ENCODE results near the gene CAV1.

Gene CAV1

DNA sequence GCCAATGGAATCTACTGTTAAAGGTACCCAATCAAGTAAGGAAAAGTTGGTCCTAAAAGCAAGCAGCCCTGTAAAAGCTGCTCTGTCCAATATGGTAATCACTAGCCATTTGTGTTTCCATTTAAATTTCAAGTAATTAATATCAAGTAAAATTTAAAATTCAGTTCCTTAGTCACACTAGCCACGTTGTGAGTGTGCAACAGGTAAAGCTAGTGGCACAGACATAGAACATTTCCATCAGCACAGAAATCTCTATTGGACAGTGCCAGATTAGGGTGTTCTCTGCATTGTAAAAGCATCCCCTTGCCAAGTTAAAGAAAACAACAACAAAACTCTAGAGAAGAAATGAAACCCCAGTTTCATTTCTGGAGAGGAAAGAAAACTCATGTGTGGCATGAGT lies 4.4 kb downstream of the CAV1 start:
- Histone ChIP-seq H3K4me3 (ENCODE audit: low read depth in 1 of 2, low read length in 2 of 2) (no peak overlapping the region), H3K9me3 (ENCODE audit: control insufficient read depth in 1 of 2, low read length in 2 of 2) (no peaks in the 10 kb centered on the region), H3K27ac (ENCODE audit: low read depth, low read length) (no peak overlapping the region), H3K27me3 (ENCODE audit: control insufficient read depth in 1 of 2, insufficient read depth in 2 of 2, low read length in 2 of 2) (peaks cover 25% of the 10 kb centered on the region in 2 donors), H3K36me3 (ENCODE audit: control insufficient read depth in 1 of 2, insufficient read depth in 2 of 2, low read length in 2 of 2) (no peaks in the 10 kb centered on the region), H3K4me1 (ENCODE audit: control insufficient read depth in 1 of 2, insufficient read depth in 2 of 2, low read length in 2 of 2) (peaks cover 18% of the 10 kb centered on the region in 2 donors), H3K9ac (ENCODE audit: low read depth in 1 of 2, low read length in 2 of 2) (no peak overlapping the region)

GRCh38 chr7:116530107-116530820 lies 5.4 kb downstream of the CAV1 start:
- Histone ChIP-seq H3K9ac (ENCODE audit: low read depth in 1 of 2, low read length in 2 of 2) (no peak overlapping the region), H3K4me3 (ENCODE audit: low read depth in 1 of 2, low read length in 2 of 2) (peak overlapping the region in 1 of 2 donors; percentile 4), H3K4me1 (ENCODE audit: control insufficient read depth in 1 of 2, insufficient read depth in 2 of 2, low read length in 2 of 2) (peaks cover 10 to 14% of the 10 kb centered on the region in 2 donors), H3K27me3 (ENCODE audit: control insufficient read depth in 1 of 2, insufficient read depth in 2 of 2, low read length in 2 of 2) (peaks cover 15 to 20% of the 10 kb centered on the region in 2 donors), H3K36me3 (ENCODE audit: control insufficient read depth in 1 of 2, insufficient read depth in 2 of 2, low read length in 2 of 2) (no peaks in the 10 kb centered on the region), H3K27ac (ENCODE audit: low read depth, low read length) (no peak overlapping the region), H3K9me3 (ENCODE audit: control insufficient read depth in 1 of 2, low read length in 2 of 2) (no peaks in the 10 kb centered on the region)

DNA sequence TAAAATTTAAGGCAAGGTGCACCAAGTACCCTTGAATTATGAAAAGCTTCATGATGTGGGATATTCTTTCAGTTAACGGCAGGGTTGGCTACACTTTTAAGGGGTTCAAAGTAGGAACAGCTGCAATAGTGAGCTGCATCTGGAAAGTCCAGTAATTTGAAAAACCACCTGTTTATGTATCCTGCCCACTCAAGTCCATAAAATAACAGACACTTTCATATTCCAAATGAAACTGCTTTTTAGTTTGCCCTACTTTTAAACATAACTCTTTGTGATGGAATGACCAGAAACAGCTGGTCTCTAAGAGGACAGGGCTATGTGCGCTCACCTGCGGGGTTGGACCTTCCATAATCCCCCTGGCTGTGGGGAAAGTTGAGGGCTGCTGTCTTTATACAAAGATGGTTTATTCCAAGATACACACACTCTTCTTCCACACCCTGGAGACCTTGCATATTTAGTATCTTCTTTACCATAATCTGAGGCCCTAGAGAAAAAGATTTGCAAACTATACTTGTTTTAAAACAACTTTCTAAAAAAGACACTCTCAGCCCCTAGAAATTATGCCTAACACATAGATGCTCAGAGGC lies 7.4 kb downstream of the CAV1 start:
- Histone ChIP-seq H3K4me3 (ENCODE audit: low read depth in 1 of 2, low read length in 2 of 2) (no peak overlapping the region), H3K27me3 (ENCODE audit: control insufficient read depth in 1 of 2, insufficient read depth in 2 of 2, low read length in 2 of 2) (peaks cover 3% of the 10 kb centered on the region in 2 donors), H3K36me3 (ENCODE audit: control insufficient read depth in 1 of 2, insufficient read depth in 2 of 2, low read length in 2 of 2) (no peaks in the 10 kb centered on the region), H3K27ac (ENCODE audit: low read depth, low read length) (no peak overlapping the region), H3K9me3 (ENCODE audit: control insufficient read depth in 1 of 2, low read length in 2 of 2) (no peaks in the 10 kb centered on the region), H3K9ac (ENCODE audit: low read depth in 1 of 2, low read length in 2 of 2) (no peak overlapping the region), H3K4me1 (ENCODE audit: control insufficient read depth in 1 of 2, insufficient read depth in 2 of 2, low read length in 2 of 2) (no peaks in the 10 kb centered on the region)

DNA sequence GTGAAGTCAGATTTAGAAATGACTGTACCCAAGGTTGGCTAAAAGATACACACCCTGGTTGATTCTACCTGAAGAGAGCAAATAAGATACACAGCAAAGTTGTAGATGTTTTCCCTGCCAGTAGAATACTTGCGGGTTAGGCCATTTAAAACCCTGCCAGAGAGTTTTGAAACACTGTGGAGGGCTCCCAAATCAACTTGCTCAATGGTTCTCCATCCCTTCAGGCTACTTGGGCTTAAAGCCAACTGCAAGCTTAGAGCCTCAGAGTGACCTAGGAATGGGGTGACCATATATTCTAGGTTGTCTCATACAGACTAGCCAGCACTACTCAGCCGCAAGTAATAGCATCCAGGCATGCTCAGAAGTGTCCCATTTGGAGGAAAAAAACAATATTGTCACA lies 10.0 kb downstream of the CAV1 start:
- Histone ChIP-seq H3K27ac (ENCODE audit: low read depth, low read length) (no peak overlapping the region), H3K4me3 (ENCODE audit: low read depth in 1 of 2, low read length in 2 of 2) (no peak overlapping the region), H3K9ac (ENCODE audit: low read depth in 1 of 2, low read length in 2 of 2) (no peak overlapping the region), H3K4me1 (ENCODE audit: control insufficient read depth in 1 of 2, insufficient read depth in 2 of 2, low read length in 2 of 2) (no peaks in the 10 kb centered on the region), H3K9me3 (ENCODE audit: control insufficient read depth in 1 of 2, low read length in 2 of 2) (no peaks in the 10 kb centered on the region), H3K27me3 (ENCODE audit: control insufficient read depth in 1 of 2, insufficient read depth in 2 of 2, low read length in 2 of 2) (peaks cover 0 to 3% of the 10 kb centered on the region in 2 donors), H3K36me3 (ENCODE audit: control insufficient read depth in 1 of 2, insufficient read depth in 2 of 2, low read length in 2 of 2) (no peaks in the 10 kb centered on the region)

GRCh38 chr7:116535416-116535815 lies 10.6 kb downstream of the CAV1 start:
- H3K4me3 ChIP-seq (ENCODE audit: low read depth in 1 of 2, low read length in 2 of 2) = no peak overlapping the region

DNA sequence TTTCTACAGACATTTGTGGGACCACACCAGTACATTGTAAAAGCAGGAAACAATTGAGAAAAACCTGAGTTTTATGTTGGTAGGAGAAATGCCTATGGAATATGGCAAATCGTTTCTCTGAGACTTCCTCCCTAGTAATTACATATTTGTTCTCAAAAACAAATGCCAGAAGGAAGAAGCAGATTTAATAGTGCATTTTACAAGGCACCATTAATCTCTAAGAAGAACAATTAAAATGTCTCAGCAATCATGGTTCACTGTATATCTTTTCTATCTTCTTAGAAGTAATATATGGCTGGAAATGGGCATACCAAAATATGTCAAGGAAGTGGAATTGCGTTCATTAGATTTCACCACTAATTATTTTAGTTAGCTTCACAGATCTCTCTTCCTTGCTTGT lies 13.3 kb downstream of the CAV1 start:
- H3K9me3 ChIP-seq (ENCODE audit: control insufficient read depth in 1 of 2, low read length in 2 of 2) = no peaks in the 10 kb centered on the region
- H3K4me1 ChIP-seq (ENCODE audit: control insufficient read depth in 1 of 2, insufficient read depth in 2 of 2, low read length in 2 of 2) = no peaks in the 10 kb centered on the region
- H3K27me3 ChIP-seq (ENCODE audit: control insufficient read depth in 1 of 2, insufficient read depth in 2 of 2, low read length in 2 of 2) = no peaks in the 10 kb centered on the region
- H3K27ac ChIP-seq (ENCODE audit: low read depth, low read length) = no peak overlapping the region
- H3K36me3 ChIP-seq (ENCODE audit: control insufficient read depth in 1 of 2, insufficient read depth in 2 of 2, low read length in 2 of 2) = no peaks in the 10 kb centered on the region
- H3K4me3 ChIP-seq (ENCODE audit: low read depth in 1 of 2, low read length in 2 of 2) = no peak overlapping the region
- no peak overlapping the region for H3K9ac ChIP-seq (ENCODE audit: low read depth in 1 of 2, low read length in 2 of 2)

More at GRCh38 chr7:116535416-116535815, 10.6 kb downstream of the CAV1 start:
- no peaks in the 10 kb centered on the region for H3K4me1 ChIP-seq (ENCODE audit: control insufficient read depth in 1 of 2, insufficient read depth in 2 of 2, low read length in 2 of 2)
- H3K36me3 ChIP-seq (ENCODE audit: control insufficient read depth in 1 of 2, insufficient read depth in 2 of 2, low read length in 2 of 2) = no peaks in the 10 kb centered on the region
- H3K9ac ChIP-seq (ENCODE audit: low read depth in 1 of 2, low read length in 2 of 2) = no peak overlapping the region
- H3K9me3 ChIP-seq (ENCODE audit: control insufficient read depth in 1 of 2, low read length in 2 of 2) = no peaks in the 10 kb centered on the region
- H3K27me3 ChIP-seq (ENCODE audit: control insufficient read depth in 1 of 2, insufficient read depth in 2 of 2, low read length in 2 of 2) = peaks cover 0 to 3% of the 10 kb centered on the region in 2 donors
- H3K27ac ChIP-seq (ENCODE audit: low read depth, low read length) = no peak overlapping the region

- H3K4me1 ChIP-seq (ENCODE audit: control insufficient read depth in 1 of 2, insufficient read depth in 2 of 2, low read length in 2 of 2) = no peaks in the 10 kb centered on the region
- H3K36me3 ChIP-seq (ENCODE audit: control insufficient read depth in 1 of 2, insufficient read depth in 2 of 2, low read length in 2 of 2) = no peaks in the 10 kb centered on the region
- H3K27me3 ChIP-seq (ENCODE audit: control insufficient read depth in 1 of 2, insufficient read depth in 2 of 2, low read length in 2 of 2) = no peaks in the 10 kb centered on the region
- H3K9ac ChIP-seq (ENCODE audit: low read depth in 1 of 2, low read length in 2 of 2) = no peak overlapping the region
- H3K4me3 ChIP-seq (ENCODE audit: low read depth in 1 of 2, low read length in 2 of 2) = no peak overlapping the region
- no peak overlapping the region for H3K27ac ChIP-seq (ENCODE audit: low read depth, low read length)
- no peaks in the 10 kb centered on the region for H3K9me3 ChIP-seq (ENCODE audit: control insufficient read depth in 1 of 2, low read length in 2 of 2)
Observed at GRCh38 chr7:116539879-116540278, 15.0 kb downstream of the CAV1 start.

GRCh38 chr7:116540743-116541142 lies 15.9 kb downstream of the CAV1 start:
- no peak overlapping the region for H3K9ac ChIP-seq (ENCODE audit: low read depth in 1 of 2, low read length in 2 of 2)
- H3K27me3 ChIP-seq (ENCODE audit: control insufficient read depth in 1 of 2, insufficient read depth in 2 of 2, low read length in 2 of 2) = no peaks in the 10 kb centered on the region
- no peak overlapping the region for H3K27ac ChIP-seq (ENCODE audit: low read depth, low read length)
- no peak overlapping the region for H3K4me3 ChIP-seq (ENCODE audit: low read depth in 1 of 2, low read length in 2 of 2)
- no peaks in the 10 kb centered on the region for H3K36me3 ChIP-seq (ENCODE audit: control insufficient read depth in 1 of 2, insufficient read depth in 2 of 2, low read length in 2 of 2)
- H3K4me1 ChIP-seq (ENCODE audit: control insufficient read depth in 1 of 2, insufficient read depth in 2 of 2, low read length in 2 of 2) = no peaks in the 10 kb centered on the region
- no peaks in the 10 kb centered on the region for H3K9me3 ChIP-seq (ENCODE audit: control insufficient read depth in 1 of 2, low read length in 2 of 2)

DNA sequence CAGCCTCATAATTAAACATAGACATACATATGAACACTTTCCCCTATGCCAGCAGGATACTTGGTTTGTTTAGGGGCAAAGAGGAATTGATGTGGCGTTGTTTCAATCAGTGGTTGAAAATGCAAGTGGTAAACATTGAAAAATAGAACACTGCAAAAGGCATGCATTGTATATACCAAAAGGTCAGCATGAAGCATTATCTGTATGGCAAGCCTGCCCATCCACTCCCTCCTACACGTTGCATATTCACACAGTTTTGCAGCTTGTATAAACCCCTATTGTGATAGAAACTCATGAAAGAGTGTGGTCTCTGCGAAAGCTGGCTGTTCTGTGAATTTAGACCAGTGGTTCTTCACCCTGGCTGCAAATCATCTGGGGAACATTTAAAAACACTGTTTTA lies 17.1 kb downstream of the CAV1 start:
- no peaks in the 10 kb centered on the region for H3K4me1 ChIP-seq (ENCODE audit: control insufficient read depth in 1 of 2, insufficient read depth in 2 of 2, low read length in 2 of 2)
- H3K36me3 ChIP-seq (ENCODE audit: control insufficient read depth in 1 of 2, insufficient read depth in 2 of 2, low read length in 2 of 2) = no peaks in the 10 kb centered on the region
- no peaks in the 10 kb centered on the region for H3K27me3 ChIP-seq (ENCODE audit: control insufficient read depth in 1 of 2, insufficient read depth in 2 of 2, low read length in 2 of 2)
- H3K27ac ChIP-seq (ENCODE audit: low read depth, low read length) = no peak overlapping the region
- no peak overlapping the region for H3K9ac ChIP-seq (ENCODE audit: low read depth in 1 of 2, low read length in 2 of 2)
- H3K4me3 ChIP-seq (ENCODE audit: low read depth in 1 of 2, low read length in 2 of 2) = no peak overlapping the region
- no peaks in the 10 kb centered on the region for H3K9me3 ChIP-seq (ENCODE audit: control insufficient read depth in 1 of 2, low read length in 2 of 2)

- H3K27ac ChIP-seq (ENCODE audit: low read depth, low read length) = no peak overlapping the region
- H3K9ac ChIP-seq (ENCODE audit: low read depth in 1 of 2, low read length in 2 of 2) = no peak overlapping the region
- H3K4me1 ChIP-seq (ENCODE audit: control insufficient read depth in 1 of 2, insufficient read depth in 2 of 2, low read length in 2 of 2) = no peaks in the 10 kb centered on the region
- no peaks in the 10 kb centered on the region for H3K36me3 ChIP-seq (ENCODE audit: control insufficient read depth in 1 of 2, insufficient read depth in 2 of 2, low read length in 2 of 2)
- no peaks in the 10 kb centered on the region for H3K27me3 ChIP-seq (ENCODE audit: control insufficient read depth in 1 of 2, insufficient read depth in 2 of 2, low read length in 2 of 2)
- H3K9me3 ChIP-seq (ENCODE audit: control insufficient read depth in 1 of 2, low read length in 2 of 2) = no peaks in the 10 kb centered on the region
- H3K4me3 ChIP-seq (ENCODE audit: low read depth in 1 of 2, low read length in 2 of 2) = no peak overlapping the region
Observed at GRCh38 chr7:116542618-116543017, 17.8 kb downstream of the CAV1 start.
